AG08396 (cell line): ENCODE results near the gene TMEM95.
"Not testable (repeated sequence)": the region's sequence is repeated elsewhere in the genome, so short reads cannot be mapped to it uniquely, and the experiment has no call there.

ENCODE experiments used
- DNase-seq: peaks from one replicate; pipeline ENCODE4 v3.0.0; 2012; ENCODE audit warnings: low spot score, mixed read lengths

The TMEM95 gene

GRCh38 chr17:7346761-7347614 is 8.0 kb upstream of the TMEM95 start:
- DNase-seq: no peak

- no peak for DNase-seq
Observed at GRCh38 chr17:7347630-7348477, 7.1 kb upstream of the TMEM95 start.

- no peak for DNase-seq
Observed at GRCh38 chr17:7348478-7349242, 6.3 kb upstream of the TMEM95 start.

GRCh38 chr17:7351665-7352502 is 3.1 kb upstream of the TMEM95 start, which contains the start of gene KCTD11:
TSS of gene KCTD11 (plus strand) at chr17:7352162.
- DNase-seq: peak; percentile 97

GRCh38 chr17:7352503-7352889 is 2.5 kb upstream of the TMEM95 start:
- no peak for DNase-seq

GRCh38 chr17:7352910-7353635 is 1.9 kb upstream of the TMEM95 start:
- DNase-seq: no peak

GRCh38 chr17:7354262-7354843 is 603 bp upstream of the TMEM95 start:
- DNase-seq: no peak

- DNase-seq: no peak
Observed at GRCh38 chr17:7355573-7355972, 617 bp downstream of the TMEM95 start.

- peak; percentile 71 for DNase-seq
Observed at GRCh38 chr17:7356072-7356549, 1.2 kb downstream of the TMEM95 start.

- DNase-seq: no peak
Observed at GRCh38 chr17:7356756-7357155, 1.8 kb downstream of the TMEM95 start.

- no peak for DNase-seq
Observed at GRCh38 chr17:7357381-7357780, 2.4 kb downstream of the TMEM95 start.

GRCh38 chr17:7361906-7362305 is 7.0 kb downstream of the TMEM95 start:
- no peak for DNase-seq

GRCh38 chr17:7363311-7363710 is 8.4 kb downstream of the TMEM95 start:
- no peak for DNase-seq

- not testable (repeated sequence) for DNase-seq
Observed at GRCh38 chr17:7365963-7366362, 11.0 kb downstream of the TMEM95 start.

GRCh38 chr17:7367083-7367482 is 12.1 kb downstream of the TMEM95 start:
- no peak for DNase-seq

- no peak for DNase-seq
Observed at GRCh38 chr17:7367918-7368598, 13.1 kb downstream of the TMEM95 start.

GRCh38 chr17:7368599-7368994 is 13.6 kb downstream of the TMEM95 start:
- not testable (repeated sequence) for DNase-seq

- DNase-seq: no peak
Observed at GRCh38 chr17:7369825-7370224, 14.9 kb downstream of the TMEM95 start.

- no peak for DNase-seq
Observed at GRCh38 chr17:7370853-7371252, 15.9 kb downstream of the TMEM95 start.

- DNase-seq: no peak
Observed at GRCh38 chr17:7374353-7374752, 19.4 kb downstream of the TMEM95 start.
